ENCODE data around the gene CHCHD10.

Gene CHCHD10

GRCh38 chr22:23772649-23773473 lies 5.1 kb upstream of the CHCHD10 start, which contains the start of gene MMP11:
Gene MMP11 (plus strand): TSS chr22:23772849. CDS start chr22:23772871, 22 bp downstream.
- no peak for DNase-seq (ENCODE audit: low spot score)

- DNase-seq (ENCODE audit: low spot score), result no peak
Observed at GRCh38 chr22:23772315-23772648, 4.5 kb upstream of the CHCHD10 start.

- no peak for DNase-seq (ENCODE audit: low spot score)
Observed at GRCh38 chr22:23769321-23769965, 1.7 kb upstream of the CHCHD10 start.

- DNase-seq (ENCODE audit: low spot score), result no peak
Observed at GRCh38 chr22:23767303-23767672, 484 bp downstream of the CHCHD10 start.

- no peak for DNase-seq (ENCODE audit: low spot score)
Observed at GRCh38 chr22:23764899-23765881, 2.6 kb downstream of the CHCHD10 start.

GRCh38 chr22:23763954-23764353 lies 3.8 kb downstream of the CHCHD10 start:
- DNase-seq (ENCODE audit: low spot score), result no peak

- DNase-seq (ENCODE audit: low spot score), result no peak
Observed at GRCh38 chr22:23763579-23763945, 4.2 kb downstream of the CHCHD10 start.

- DNase-seq (ENCODE audit: low spot score), result no peak
Observed at GRCh38 chr22:23762842-23763578, 4.8 kb downstream of the CHCHD10 start, which contains the start of gene C22orf15. Gene C22orf15 (plus strand): TSS chr22:23762990. CDS start chr22:23763307, 317 bp downstream.

GRCh38 chr22:23760056-23760455 lies 7.7 kb downstream of the CHCHD10 start:
- no peak for DNase-seq (ENCODE audit: low spot score)

- DNase-seq (ENCODE audit: low spot score), result no peak
Observed at GRCh38 chr22:23759566-23759965, 8.2 kb downstream of the CHCHD10 start.

GRCh38 chr22:23756891-23757290 lies 10.9 kb downstream of the CHCHD10 start:
- DNase-seq (ENCODE audit: low spot score), result no peak

GRCh38 chr22:23755711-23756110 lies 12.1 kb downstream of the CHCHD10 start:
- no peak for DNase-seq (ENCODE audit: low spot score)

- no peak for DNase-seq (ENCODE audit: low spot score)
Observed at GRCh38 chr22:23754980-23755636, 12.7 kb downstream of the CHCHD10 start.

- no peak for DNase-seq (ENCODE audit: low spot score)
Observed at GRCh38 chr22:23754220-23754919, 13.4 kb downstream of the CHCHD10 start, which contains the start of gene VPREB3. Gene VPREB3 (minus strand): TSS chr22:23754425. CDS start chr22:23754363, 62 bp downstream.

- DNase-seq (ENCODE audit: low spot score), result no peak
Observed at GRCh38 chr22:23753385-23753784, 14.4 kb downstream of the CHCHD10 start.

- no peak for DNase-seq (ENCODE audit: low spot score)
Observed at GRCh38 chr22:23752750-23753149, 15.0 kb downstream of the CHCHD10 start.

GRCh38 chr22:23752090-23752691 lies 15.6 kb downstream of the CHCHD10 start:
- DNase-seq (ENCODE audit: low spot score), result no peak

GRCh38 chr22:23751441-23751996 lies 16.3 kb downstream of the CHCHD10 start:
- no peak for DNase-seq (ENCODE audit: low spot score)
